DOHH2 (cell line): ENCODE results near the gene PRMT7.

Source experiments
- CTCF ChIP-seq: fragments of 200-600 bp; sonication (generic); IDR thresholded peaks from one replicate; pipeline ENCODE4 v1.5.1; 2014; ENCODE audit warnings: antibody characterized with exemption, mild to moderate bottlenecking, low read depth, low read length; ENCODE audit not compliant: poor library complexity, severe bottlenecking
- EZH2phosphoT487 ChIP-seq: fragments of 200-600 bp; sonication (generic); IDR thresholded peaks from 2 replicates; pipeline ENCODE4 v1.6.1; 2017; ENCODE audit warnings: borderline replicate concordance, mild to moderate bottlenecking, antibody characterized with exemption, low read length, moderate library complexity, mixed read lengths

DNA sequence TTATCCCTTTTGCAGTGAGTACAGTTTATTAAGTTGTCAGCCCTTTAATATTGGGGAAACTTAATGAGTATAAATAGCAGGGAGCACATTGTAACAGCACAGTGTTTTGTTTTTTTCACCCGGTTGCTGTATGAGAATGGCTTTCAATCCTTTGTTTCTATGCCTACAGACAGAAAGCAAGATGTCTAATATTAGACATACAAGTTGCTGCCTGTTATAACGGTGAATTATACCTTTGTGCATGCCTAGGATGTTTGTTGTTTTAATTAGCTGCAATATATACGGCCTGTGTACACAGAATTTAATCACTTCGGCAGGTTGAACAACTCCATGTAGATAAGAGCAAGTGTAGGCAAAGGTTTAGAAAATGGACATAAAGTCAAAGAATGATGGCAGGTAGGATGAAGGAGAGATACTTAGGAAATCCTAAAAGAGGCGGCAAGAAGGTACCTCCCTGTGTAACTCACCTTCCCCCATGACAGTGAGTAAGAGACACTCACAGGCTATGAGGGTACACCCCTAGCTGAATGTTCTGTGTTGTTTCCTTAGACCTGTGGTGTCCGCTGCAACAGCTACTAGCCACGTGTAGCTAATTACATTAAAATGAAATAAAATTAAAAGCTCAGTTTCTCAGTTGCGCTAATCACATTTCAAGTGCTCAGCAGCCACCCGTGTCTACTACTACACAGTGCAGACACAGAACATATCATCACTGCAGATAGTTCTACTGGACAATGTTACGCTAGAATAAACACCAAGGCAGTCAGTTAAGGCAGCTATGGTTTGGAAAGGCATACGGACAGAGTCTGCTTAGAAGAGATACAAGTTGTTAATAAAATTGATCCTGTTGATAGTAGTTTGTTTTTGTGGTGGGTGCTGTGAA, 11.0 kb upstream of the PRMT7 start:
- TF ChIP-seq CTCF, result no peak
- TF ChIP-seq EZH2phosphoT487, result no peak
